ENCODE results near the gene PAM.

DNA sequence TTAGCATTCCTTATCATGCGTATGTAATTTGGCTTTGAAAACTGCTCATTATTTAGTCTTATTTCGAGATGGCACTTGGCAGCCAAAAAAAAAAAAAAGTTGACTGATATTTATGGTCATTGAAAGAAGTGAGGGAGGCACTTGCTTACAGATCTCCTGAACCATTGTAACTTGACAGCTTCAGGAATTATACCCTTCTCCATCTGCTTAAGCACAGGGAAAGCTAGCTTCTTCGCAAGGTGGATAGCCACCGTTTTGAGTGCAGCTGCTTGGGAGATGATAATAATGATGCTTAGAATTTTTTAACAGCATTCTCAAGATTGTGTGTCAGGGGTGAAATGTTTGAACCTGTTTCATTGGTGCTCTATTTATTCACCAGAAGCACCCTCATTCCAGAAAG, 248.8 kb downstream of the PAM start:
- no peak for TF ChIP-seq POLR2AphosphoS5 (IDR thresholded peaks at IDR 0.05; ENCODE audit: low read depth, low read length)
- TF ChIP-seq REST (IDR thresholded peaks at IDR 0.05; ENCODE audit: insufficient read depth in 1 of 2, low read depth in 2 of 2, low read length in 2 of 2): no peak
- TF ChIP-seq TAF1 (IDR thresholded peaks at IDR 0.05; ENCODE audit: borderline replicate concordance, insufficient read depth, low read length): no peak
- no peak for TF ChIP-seq SIN3A (IDR thresholded peaks at IDR 0.05; ENCODE audit: borderline replicate concordance, insufficient read depth, low read length)

All from PFSK-1 (cell line).